HL-60 (cell line): ENCODE results near the gene CERS4.

ENCODE experiments used
- DNase-seq, 2 experiments: peaks; one replicate each; pipeline ENCODE4 v3.0.0-alpha.2; 2010 to 2020; ENCODE audit warnings: low read depth in 1 of 2, low spot score in 1 of 2
- H3K27ac ChIP-seq: fragments of 250-450 bp; sonication (Bioruptor Pico); replicated peaks from 2 replicates; pipeline ENCODE4 v1.5.1; 2020; ENCODE audit warnings: mild to moderate bottlenecking, moderate library complexity
- H3K27me3 ChIP-seq: fragments of 250-450 bp; sonication (Bioruptor Pico); 2 replicates; pipeline ENCODE4 v1.5.1; 2021; ENCODE audit warnings: mild to moderate bottlenecking, moderate library complexity; ENCODE audit not compliant: insufficient read depth, poor library complexity, severe bottlenecking
- H3K4me3 ChIP-seq: replicated peaks from 2 replicates; pipeline ENCODE4 v1.5.1; 2011; ENCODE audit warnings: mild to moderate bottlenecking, control low read depth, low read length; ENCODE audit not compliant: insufficient read depth
- CTCF ChIP-seq: IDR thresholded peaks from one replicate; pipeline ENCODE4 v1.5.1; 2011; ENCODE audit warnings: low read length, control low read depth, inconsistent platforms; ENCODE audit not compliant: insufficient read depth
- GABPA ChIP-seq: IDR thresholded peaks from 2 replicates; pipeline ENCODE4 v1.6.1; 2012; ENCODE audit warnings: low read depth
- POLR2AphosphoS5 ChIP-seq: IDR thresholded peaks from 2 replicates; pipeline ENCODE4 v1.6.1; 2012; ENCODE audit warnings: low read depth
- REST ChIP-seq: IDR thresholded peaks from 2 replicates; pipeline ENCODE4 v1.6.1; 2012; ENCODE audit warnings: low read depth; ENCODE audit not compliant: insufficient replicate concordance
- SPI1 ChIP-seq: IDR thresholded peaks from 2 replicates; pipeline ENCODE4 v1.6.1; 2012; ENCODE audit warnings: low read depth, mild to moderate bottlenecking, borderline replicate concordance

The CERS4 gene

GRCh38 chr19:8168537-8168936, 40.6 kb upstream of the CERS4 start:
- Histone ChIP-seq H3K27me3 (no peaks in the 10 kb centered on the region), H3K27ac (no peak overlapping the region), H3K4me3 (no peak overlapping the region)
- TF ChIP-seq POLR2AphosphoS5 (no peak), REST (no peak), SPI1 (no peak), CTCF (no peak), GABPA (no peak)
- DNase-seq: no peak

GRCh38 chr19:8174706-8175105, 34.5 kb upstream of the CERS4 start:
- TF ChIP-seq REST (no peak), SPI1 (no peak), POLR2AphosphoS5 (no peak), GABPA (no peak), CTCF (no peak)
- H3K27me3 ChIP-seq: no peaks in the 10 kb centered on the region
- H3K4me3 ChIP-seq: no peak overlapping the region
- no peak overlapping the region for H3K27ac ChIP-seq
- no peak for DNase-seq

- H3K27me3 ChIP-seq: no peaks in the 10 kb centered on the region
- TF ChIP-seq REST (no peak), POLR2AphosphoS5 (no peak), CTCF (no peak), SPI1 (no peak), GABPA (no peak)
- no peak for DNase-seq
- no peak overlapping the region for H3K27ac ChIP-seq
- H3K4me3 ChIP-seq: no peak overlapping the region
These were observed 29.2 kb upstream of the CERS4 start for GRCh38 chr19:8180018-8180417.
